Fibroblast of lung (primary cell): ENCODE measurements around the gene OR2T29.

Experiments used
- CTCF ChIP-seq, 2 donors: IDR thresholded peaks in 1 of 2; conservative IDR thresholded peaks in 1 of 2; 1 replicate in 1 of 2; 2 replicates in 1 of 2; pipeline ENCODE4 v1.5.1; 2011 to 2012; ENCODE audit warnings: low read length in 2 of 2, control low read depth in 1 of 2, inconsistent platforms in 1 of 2, low read depth in 1 of 2, mild to moderate bottlenecking in 1 of 2
- EZH2 ChIP-seq: IDR thresholded peaks from 2 replicates; pipeline ENCODE4 v1.5.1; 2012; ENCODE audit warnings: low read length, control low read depth, mild to moderate bottlenecking; ENCODE audit errors: missing control alignments

DNA sequence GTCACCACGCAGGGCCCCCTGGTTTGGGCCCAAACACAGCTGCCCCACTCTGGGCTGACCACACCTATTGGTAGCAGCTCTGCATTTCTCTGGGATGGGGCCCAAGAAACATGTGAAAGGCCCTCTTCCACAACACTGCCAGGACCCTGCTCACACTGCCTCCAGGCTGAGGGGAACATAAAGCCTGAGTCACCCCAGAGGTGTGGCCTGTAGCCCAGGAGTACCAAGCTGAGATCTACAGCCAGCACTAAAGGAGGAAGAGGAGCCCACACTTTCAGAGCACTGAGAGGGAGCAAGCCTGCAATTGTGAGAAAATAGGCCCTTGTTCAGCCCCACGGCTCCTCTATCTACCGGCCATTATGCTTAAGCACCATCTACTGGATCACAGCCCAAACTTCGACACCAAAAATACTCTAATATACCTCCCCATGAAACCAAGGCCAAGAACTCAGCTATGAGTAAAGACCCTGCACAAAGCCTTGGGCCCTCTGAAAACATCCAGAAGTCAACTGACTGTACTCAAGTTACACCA lies 49.4 kb upstream of the OR2T29 start:
- TF ChIP-seq CTCF (conservative IDR thresholded peaks at IDR 0.05 in 1 of 2, IDR thresholded peaks at IDR 0.05 in 1 of 2; ENCODE audit: low read depth in 1 of 2, low read length in 2 of 2) = no peak
- TF ChIP-seq EZH2 = no peak
